ENCODE data around the gene WNT11. TPM values are rescaled to one million over a fixed set of nuclear protein-coding genes. Genes with fewer than 3 reads are reported as not detected.

The WNT11 gene
- total RNA-seq, 1 donor = 0.36 TPM

- Histone ChIP-seq H3K27ac (ENCODE audit: low read depth, low read length) (no peak overlapping the region), H2AFZ (ENCODE audit: low read length) (no peak overlapping the region), H4K20me1 (ENCODE audit: insufficient read depth, low read length) (no peaks in the 10 kb centered on the region)
Measured at GRCh38 chr11:76210931-76211851, 4.9 kb upstream of the WNT11 start.

GRCh38 chr11:76209973-76210930 is 4.0 kb upstream of the WNT11 start:
- no peak for TF ChIP-seq CTCF (IDR thresholded peaks at IDR 0.05; ENCODE audit: extremely low read depth, low read depth, low read length)
- H3K4me2 ChIP-seq (ENCODE audit: insufficient read depth, low read length) = peak overlapping the region; percentile 87
- no peak overlapping the region for H3K27ac ChIP-seq (ENCODE audit: low read depth, low read length)
- H3K79me2 ChIP-seq (ENCODE audit: insufficient read depth, low read length) = no peaks in the 10 kb centered on the region
- peak; percentile 95 for DNase-seq (ENCODE audit: insufficient read length, low spot score, missing footprints)
- H3K27me3 ChIP-seq (ENCODE audit: insufficient read depth, low read length) = peaks cover 59% of the 10 kb centered on the region
- H3K4me1 ChIP-seq (ENCODE audit: insufficient read depth, low read length) = peaks cover 22% of the 10 kb centered on the region
- no peaks in the 10 kb centered on the region for H3K9me3 ChIP-seq (ENCODE audit: low read depth, low read length)
- peak overlapping the region; percentile 49 for H3K4me3 ChIP-seq (ENCODE audit: insufficient read depth, low read length)
- peaks cover 2% of the 10 kb centered on the region for H4K20me1 ChIP-seq (ENCODE audit: insufficient read depth, low read length)
- H2AFZ ChIP-seq (ENCODE audit: low read length) = no peak overlapping the region
- H3K36me3 ChIP-seq (ENCODE audit: insufficient read depth, low read length) = no peaks in the 10 kb centered on the region

More at GRCh38 chr11:76210931-76211851, 4.9 kb upstream of the WNT11 start:
- peak; percentile 75 for DNase-seq (ENCODE audit: insufficient read length, low spot score, missing footprints)
- peaks cover 31% of the 10 kb centered on the region for H3K4me1 ChIP-seq (ENCODE audit: insufficient read depth, low read length)
- no peaks in the 10 kb centered on the region for H3K79me2 ChIP-seq (ENCODE audit: insufficient read depth, low read length)
- H3K4me2 ChIP-seq (ENCODE audit: insufficient read depth, low read length) = peak overlapping the region; percentile 87
- no peaks in the 10 kb centered on the region for H3K36me3 ChIP-seq (ENCODE audit: insufficient read depth, low read length)
- H3K27me3 ChIP-seq (ENCODE audit: insufficient read depth, low read length) = peaks cover 50% of the 10 kb centered on the region
- no peaks in the 10 kb centered on the region for H3K9me3 ChIP-seq (ENCODE audit: low read depth, low read length)
- TF ChIP-seq CTCF (IDR thresholded peaks at IDR 0.05; ENCODE audit: extremely low read depth, low read depth, low read length) = no peak
- peak overlapping the region; percentile 49 for H3K4me3 ChIP-seq (ENCODE audit: insufficient read depth, low read length)

- no peak overlapping the region for H2AFZ ChIP-seq (ENCODE audit: low read length)
- H3K36me3 ChIP-seq (ENCODE audit: insufficient read depth, low read length) = no peaks in the 10 kb centered on the region
- peaks cover 22% of the 10 kb centered on the region for H3K4me1 ChIP-seq (ENCODE audit: insufficient read depth, low read length)
- no peaks in the 10 kb centered on the region for H3K79me2 ChIP-seq (ENCODE audit: insufficient read depth, low read length)
- H4K20me1 ChIP-seq (ENCODE audit: insufficient read depth, low read length) = peaks cover 2% of the 10 kb centered on the region
- TF ChIP-seq CTCF (IDR thresholded peaks at IDR 0.05; ENCODE audit: extremely low read depth, low read depth, low read length) = no peak
- peaks cover 67% of the 10 kb centered on the region for H3K27me3 ChIP-seq (ENCODE audit: insufficient read depth, low read length)
- H3K9me3 ChIP-seq (ENCODE audit: low read depth, low read length) = no peaks in the 10 kb centered on the region
- H3K4me2 ChIP-seq (ENCODE audit: insufficient read depth, low read length) = peak overlapping the region; percentile 87
- DNase-seq (ENCODE audit: insufficient read length, low spot score, missing footprints) = peak; percentile 61
- peak overlapping the region; percentile 66 for H3K4me3 ChIP-seq (ENCODE audit: insufficient read depth, low read length)
- H3K27ac ChIP-seq (ENCODE audit: low read depth, low read length) = no peak overlapping the region
Measured at GRCh38 chr11:76209375-76209972, 3.2 kb upstream of the WNT11 start.

Measured in osteoblast (primary cell).